Panc1 (cell line): ENCODE data around the gene DUT. TPM values are rescaled to one million over a fixed set of nuclear protein-coding genes. Genes with fewer than 3 reads are reported as not detected.

Experiments used
- ATAC-seq: fragments of 200-7000 bp; cut with Tn5 transposase; 2 replicates; pipeline ENCODE4 v1.9.1; 2020; ENCODE audit warnings: mild to moderate bottlenecking, moderate library complexity
- BruUV-seq: library from RNA; stranded (reverse); fragments of 400-500 nt; replicated peaks from 2 replicates; lab custom pipeline; 2021; lab: Mats Ljungman, UMichigan
- CTCF ChIA-PET: fragments of 300-600 bp; sonication (Branson Sonifier 250); formaldehyde crosslinking; loops from one replicate; lab custom pipeline; 2022; ENCODE audit warnings: antibody characterized with exemption; lab: Charles Lee
- POLR2A ChIA-PET: fragments of 300-600 bp; sonication (Branson Sonifier 250); formaldehyde crosslinking; loops from one replicate; lab custom pipeline; 2022; ENCODE audit warnings: antibody characterized with exemption; lab: Charles Lee
- DNase-seq: peaks from one replicate; pipeline ENCODE4 v3.0.0-alpha.2; 2010; ENCODE audit warnings: low read depth, low spot score
- H3K27ac ChIP-seq: 2 replicates; pipeline ENCODE4 v1.5.1; 2011; ENCODE audit warnings: mild to moderate bottlenecking, low read length, inconsistent platforms
- H3K27me3 ChIP-seq: fragments of 200-500 bp; sonication (Bioruptor generic); 2 replicates; pipeline ENCODE4 v1.6.0; 2014; ENCODE audit warnings: low read length, inconsistent platforms; ENCODE audit not compliant: control insufficient read depth, insufficient read depth
- H3K36me3 ChIP-seq: fragments of 200-500 bp; sonication (Bioruptor generic); 2 replicates; pipeline ENCODE4 v1.5.1; 2014; ENCODE audit warnings: inconsistent platforms, mild to moderate bottlenecking, low read length, moderate library complexity; ENCODE audit not compliant: control insufficient read depth, insufficient read depth
- H3K4me1 ChIP-seq: 2 replicates; pipeline ENCODE4 v1.5.1; 2011; ENCODE audit warnings: inconsistent platforms, mild to moderate bottlenecking, low read length, moderate library complexity; ENCODE audit not compliant: control insufficient read depth, insufficient read depth
- H3K4me3 ChIP-seq, 2 experiments: 2 replicates each; pipeline ENCODE4 v1.5.1; 2011 to 2012; ENCODE audit warnings: low read depth in 2 of 2, low read length in 2 of 2, mild to moderate bottlenecking in 2 of 2, inconsistent platforms in 1 of 2, moderate library complexity in 1 of 2
- H3K9me3 ChIP-seq: fragments of 200-500 bp; sonication (Bioruptor generic); 2 replicates; pipeline ENCODE4 v1.5.1; 2014; ENCODE audit warnings: low read depth, mild to moderate bottlenecking, inconsistent platforms, low read length, moderate library complexity; ENCODE audit not compliant: control insufficient read depth, insufficient read depth
- POLR2AphosphoS5 ChIP-seq: IDR thresholded peaks from 2 replicates; pipeline ENCODE4 v1.6.1; 2012; ENCODE audit warnings: mild to moderate bottlenecking, low read depth, low read length, moderate library complexity
- SIN3A ChIP-seq: IDR thresholded peaks from 2 replicates; pipeline ENCODE4 v1.6.1; 2012; ENCODE audit warnings: low read depth, mild to moderate bottlenecking, low read length, moderate library complexity, borderline replicate concordance; ENCODE audit not compliant: insufficient read depth
- TCF7L2 ChIP-seq: IDR thresholded peaks from 2 replicates; pipeline ENCODE4 v1.6.1; 2011; ENCODE audit warnings: mild to moderate bottlenecking, low read depth, low read length, inconsistent platforms
- in situ Hi-C: cut with HindIII; loops from 2 replicates; pipeline ENCODE4 v1.10.0; 2016; ENCODE audit warnings: low sequenced_read_pairs, low pct_unique_long_range_greater_than_20kb
- intact Hi-C: fragments of 100-400 bp; cut with micrococcal nuclease; formaldehyde crosslinking; loops from one replicate; pipeline ENCODE4 v1.10.0; 2022; ENCODE audit not compliant: unreplicated experiment
- total RNA-seq: library from RNA; stranded (reverse); gene quantifications from one replicate; pipeline ENCODE4 v1.2.1, GENCODE V29; 2021; ENCODE audit not compliant: unreplicated experiment
- TF ChIP-seq, protein P1 (sequence below): fragments of 450-650 bp; IDR thresholded peaks from 2 replicates; pipeline ENCODE4 v1.5.1; 2017; ENCODE audit warnings: mild to moderate bottlenecking
- TF ChIP-seq, protein P2 (sequence below), 2 experiments: IDR thresholded peaks; 2 replicates each; pipeline ENCODE4 v1.6.1; 2011 to 2012; ENCODE audit warnings: low read depth in 2 of 2, control low read depth in 1 of 2, low read length in 1 of 2, mild to moderate bottlenecking in 1 of 2, moderate library complexity in 1 of 2; ENCODE audit not compliant: insufficient read depth in 1 of 2

The DUT gene
- total RNA-seq, 1 experiment from 2014 or later = 220 TPM

GRCh38 chr15:48367483-48367882 lies 36.3 kb downstream of the DUT start:
- ATAC-seq (no peak), DNase-seq (no peak)
- H3K9me3 ChIP-seq = no peaks in the 10 kb centered on the region
- H3K27ac ChIP-seq = no peak overlapping the region
- ChIA-PET CTCF (no interaction called here), POLR2A (no interaction called here)
- no peaks in the 10 kb centered on the region; the same call in 1 of the 2 replicates for H3K4me1 ChIP-seq
- BruUV-seq = no TSS peak
- TF ChIP-seq, protein P1, sequence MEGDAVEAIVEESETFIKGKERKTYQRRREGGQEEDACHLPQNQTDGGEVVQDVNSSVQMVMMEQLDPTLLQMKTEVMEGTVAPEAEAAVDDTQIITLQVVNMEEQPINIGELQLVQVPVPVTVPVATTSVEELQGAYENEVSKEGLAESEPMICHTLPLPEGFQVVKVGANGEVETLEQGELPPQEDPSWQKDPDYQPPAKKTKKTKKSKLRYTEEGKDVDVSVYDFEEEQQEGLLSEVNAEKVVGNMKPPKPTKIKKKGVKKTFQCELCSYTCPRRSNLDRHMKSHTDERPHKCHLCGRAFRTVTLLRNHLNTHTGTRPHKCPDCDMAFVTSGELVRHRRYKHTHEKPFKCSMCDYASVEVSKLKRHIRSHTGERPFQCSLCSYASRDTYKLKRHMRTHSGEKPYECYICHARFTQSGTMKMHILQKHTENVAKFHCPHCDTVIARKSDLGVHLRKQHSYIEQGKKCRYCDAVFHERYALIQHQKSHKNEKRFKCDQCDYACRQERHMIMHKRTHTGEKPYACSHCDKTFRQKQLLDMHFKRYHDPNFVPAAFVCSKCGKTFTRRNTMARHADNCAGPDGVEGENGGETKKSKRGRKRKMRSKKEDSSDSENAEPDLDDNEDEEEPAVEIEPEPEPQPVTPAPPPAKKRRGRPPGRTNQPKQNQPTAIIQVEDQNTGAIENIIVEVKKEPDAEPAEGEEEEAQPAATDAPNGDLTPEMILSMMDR = no peak
- TF ChIP-seq POLR2AphosphoS5 = no peak
- no peak for TF ChIP-seq TCF7L2
- TF ChIP-seq, protein P2, sequence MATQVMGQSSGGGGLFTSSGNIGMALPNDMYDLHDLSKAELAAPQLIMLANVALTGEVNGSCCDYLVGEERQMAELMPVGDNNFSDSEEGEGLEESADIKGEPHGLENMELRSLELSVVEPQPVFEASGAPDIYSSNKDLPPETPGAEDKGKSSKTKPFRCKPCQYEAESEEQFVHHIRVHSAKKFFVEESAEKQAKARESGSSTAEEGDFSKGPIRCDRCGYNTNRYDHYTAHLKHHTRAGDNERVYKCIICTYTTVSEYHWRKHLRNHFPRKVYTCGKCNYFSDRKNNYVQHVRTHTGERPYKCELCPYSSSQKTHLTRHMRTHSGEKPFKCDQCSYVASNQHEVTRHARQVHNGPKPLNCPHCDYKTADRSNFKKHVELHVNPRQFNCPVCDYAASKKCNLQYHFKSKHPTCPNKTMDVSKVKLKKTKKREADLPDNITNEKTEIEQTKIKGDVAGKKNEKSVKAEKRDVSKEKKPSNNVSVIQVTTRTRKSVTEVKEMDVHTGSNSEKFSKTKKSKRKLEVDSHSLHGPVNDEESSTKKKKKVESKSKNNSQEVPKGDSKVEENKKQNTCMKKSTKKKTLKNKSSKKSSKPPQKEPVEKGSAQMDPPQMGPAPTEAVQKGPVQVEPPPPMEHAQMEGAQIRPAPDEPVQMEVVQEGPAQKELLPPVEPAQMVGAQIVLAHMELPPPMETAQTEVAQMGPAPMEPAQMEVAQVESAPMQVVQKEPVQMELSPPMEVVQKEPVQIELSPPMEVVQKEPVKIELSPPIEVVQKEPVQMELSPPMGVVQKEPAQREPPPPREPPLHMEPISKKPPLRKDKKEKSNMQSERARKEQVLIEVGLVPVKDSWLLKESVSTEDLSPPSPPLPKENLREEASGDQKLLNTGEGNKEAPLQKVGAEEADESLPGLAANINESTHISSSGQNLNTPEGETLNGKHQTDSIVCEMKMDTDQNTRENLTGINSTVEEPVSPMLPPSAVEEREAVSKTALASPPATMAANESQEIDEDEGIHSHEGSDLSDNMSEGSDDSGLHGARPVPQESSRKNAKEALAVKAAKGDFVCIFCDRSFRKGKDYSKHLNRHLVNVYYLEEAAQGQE (IDR thresholded peaks at IDR 0.05; ENCODE audit: insufficient read depth in 1 of 2, low read depth in 2 of 2, low read length in 1 of 2) = no peak
- no peak for TF ChIP-seq SIN3A
- in situ Hi-C loops = no loop called here
- no peaks in the 10 kb centered on the region for H3K27me3 ChIP-seq
- H3K36me3 ChIP-seq = no peaks in the 10 kb centered on the region
- intact Hi-C loops = no loop called here
- no peak overlapping the region for H3K4me3 ChIP-seq

DNA sequence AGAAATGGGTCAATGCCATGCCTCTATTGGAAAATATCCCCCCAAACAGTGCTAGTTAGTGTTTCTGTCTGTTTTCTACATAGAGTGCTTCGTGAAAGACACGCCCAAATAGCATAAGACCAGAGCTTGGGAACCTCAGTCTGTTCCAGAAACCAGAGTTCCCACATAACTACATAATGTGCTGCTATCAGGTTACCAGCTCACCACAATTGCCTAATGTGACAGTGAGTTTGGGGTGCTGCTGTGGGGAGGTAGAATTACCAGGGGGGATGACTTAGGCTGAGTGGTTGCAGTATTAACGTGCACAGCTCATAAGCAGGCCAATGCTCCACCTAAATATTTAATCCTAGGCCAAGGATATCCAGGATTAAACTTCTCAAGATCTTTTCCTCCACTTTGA lies 39.2 kb downstream of the DUT start:
- TF ChIP-seq POLR2AphosphoS5 (no peak), SIN3A (no peak)
- TF ChIP-seq, protein P1 = no peak
- TF ChIP-seq, protein P2 (IDR thresholded peaks at IDR 0.05; ENCODE audit: insufficient read depth in 1 of 2, low read depth in 2 of 2, low read length in 1 of 2) = no peak
- ChIA-PET POLR2A (no interaction called here), CTCF (interaction anchor here (0.7 kb wide), 1 partner anchor 150 kb away, joined by 3 read pairs; no protein-coding TSS in a partner anchor)
- DNase-seq (no peak), ATAC-seq (no peak)
- no peaks in the 10 kb centered on the region for H3K9me3 ChIP-seq
- H3K4me3 ChIP-seq = no peak overlapping the region
- H3K27ac ChIP-seq = no peak overlapping the region
- H3K36me3 ChIP-seq = no peaks in the 10 kb centered on the region
- no TSS peak for BruUV-seq
- H3K4me1 ChIP-seq = no peaks in the 10 kb centered on the region; the same call in 1 of the 2 replicates
- H3K27me3 ChIP-seq = peaks cover 16% of the 10 kb centered on the region
- in situ Hi-C loops = no loop called here
- intact Hi-C loops = no loop called here
